GM19463 (cell line): ENCODE measurements around the gene CRX.
"Not testable (repeated sequence)": the region's sequence is repeated elsewhere in the genome, so short reads cannot be mapped to it uniquely, and the experiment has no call there.

Source experiments
- ATAC-seq: cut with Tn5 transposase; IDR thresholded peaks from one replicate; pipeline ENCODE4 v1.9.1; 2021; ENCODE audit warnings: mild to moderate bottlenecking, moderate library complexity; ENCODE audit not compliant: unreplicated experiment

CRX gene

DNA sequence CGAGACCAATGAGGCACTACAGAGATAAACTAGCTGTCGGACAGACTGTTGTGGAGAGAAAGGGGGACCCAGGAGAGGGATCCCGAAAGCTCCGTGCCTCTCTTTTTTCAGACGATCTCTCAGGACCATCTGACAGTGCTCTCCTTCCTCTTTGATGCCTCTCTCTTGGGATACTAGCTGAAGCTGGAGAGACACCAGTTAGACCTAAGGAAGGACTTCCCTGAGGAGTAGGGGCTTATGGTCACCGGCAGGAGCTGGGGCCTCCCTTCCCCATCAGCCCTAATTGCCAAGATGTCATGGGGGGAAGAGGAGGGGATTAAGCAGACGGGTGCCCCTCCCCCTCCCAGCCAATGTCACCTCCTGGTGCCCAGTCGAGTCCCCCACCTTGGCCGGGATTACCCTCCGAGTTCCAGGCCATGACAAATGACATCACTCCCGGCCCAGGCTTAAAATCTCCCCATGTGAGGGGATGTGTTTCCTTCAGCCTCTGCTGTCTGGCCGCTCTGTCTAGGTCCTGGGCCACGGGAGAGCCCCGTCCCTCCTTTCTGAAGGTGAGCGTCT, at the start of gene CRX:
CRX (plus strand) TSS at position 478 of the 561 bp plus-strand sequence. CDS start 12,507 bp downstream, outside the sequence.
- no peak for ATAC-seq

- ATAC-seq, result no peak
Measured at GRCh38 chr19:47776568-47776967, 45.2 kb upstream of the CRX start.

- not testable (repeated sequence) for ATAC-seq
Measured at GRCh38 chr19:47777245-47778048, 44.3 kb upstream of the CRX start.

DNA sequence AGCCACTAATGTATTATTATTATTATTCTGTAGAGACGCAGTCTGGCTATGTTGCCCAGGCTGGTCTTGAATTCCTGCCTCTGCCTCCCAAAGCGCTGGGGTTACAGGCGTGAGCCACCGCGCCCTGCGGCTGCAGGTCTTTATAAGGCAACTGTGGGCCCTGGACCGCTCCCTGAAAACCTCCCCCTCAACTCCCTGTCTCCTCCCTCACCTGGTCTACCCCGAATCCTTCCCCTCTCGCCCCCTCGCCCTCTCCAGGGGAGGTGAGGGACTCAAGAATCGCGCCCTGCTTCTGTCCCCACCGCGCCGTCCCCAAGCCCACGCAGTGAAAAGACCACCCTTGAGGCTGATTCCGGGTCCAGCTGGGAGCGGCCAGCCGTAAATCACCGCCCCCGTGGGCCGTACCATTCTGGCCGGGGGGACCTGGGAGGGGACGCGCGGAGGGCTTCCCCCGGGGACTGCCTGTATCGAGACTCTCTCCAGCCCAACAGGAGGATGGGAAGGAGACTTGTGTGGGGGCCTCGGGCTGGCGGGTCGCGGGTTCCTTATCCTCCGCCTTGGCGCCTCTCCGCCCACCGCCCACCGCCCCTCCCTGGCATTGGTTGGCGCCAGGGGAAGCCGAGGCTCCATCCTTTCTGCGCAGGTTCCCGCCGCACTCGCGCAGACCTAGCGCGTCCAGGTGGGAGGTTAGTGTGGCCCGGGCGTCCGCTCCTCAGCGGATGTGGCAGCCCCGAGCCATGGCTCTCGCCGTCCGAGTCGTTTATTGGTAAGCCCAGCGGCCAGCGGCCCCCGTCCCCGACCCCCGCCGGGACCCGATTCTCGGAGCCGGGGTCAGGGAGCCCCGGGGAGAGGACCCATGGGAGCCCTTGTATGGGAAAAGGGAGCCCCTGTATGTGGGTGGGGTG, 43.4 kb upstream of the CRX start, which contains the start of gene SELENOW:
SELENOW (plus strand) TSS at position 655 of the 905 bp plus-strand sequence; CDS start at position 738, 83 bp downstream.
- ATAC-seq, result peak; percentile 78

DNA sequence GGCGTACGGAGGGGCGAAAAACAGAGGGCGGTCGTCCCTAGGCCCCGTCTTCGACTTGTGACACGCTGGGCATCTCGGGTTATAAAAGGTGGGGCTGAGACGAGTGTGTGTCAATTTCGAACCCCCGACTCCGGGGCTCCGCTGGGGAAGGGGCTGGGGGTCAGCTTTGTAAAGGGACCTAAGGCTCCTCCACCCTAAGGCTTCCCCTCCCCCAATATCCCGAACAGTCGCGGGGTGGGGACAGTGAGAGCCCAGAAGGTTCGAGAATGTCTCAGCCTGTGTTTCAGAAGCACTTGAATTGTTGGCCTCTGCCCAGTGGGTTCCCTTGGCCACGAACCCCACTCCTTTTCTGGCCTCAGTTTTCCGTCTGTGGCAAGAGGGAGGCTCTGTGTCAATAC, 42.8 kb upstream of the CRX start:
- ATAC-seq, result no peak

DNA sequence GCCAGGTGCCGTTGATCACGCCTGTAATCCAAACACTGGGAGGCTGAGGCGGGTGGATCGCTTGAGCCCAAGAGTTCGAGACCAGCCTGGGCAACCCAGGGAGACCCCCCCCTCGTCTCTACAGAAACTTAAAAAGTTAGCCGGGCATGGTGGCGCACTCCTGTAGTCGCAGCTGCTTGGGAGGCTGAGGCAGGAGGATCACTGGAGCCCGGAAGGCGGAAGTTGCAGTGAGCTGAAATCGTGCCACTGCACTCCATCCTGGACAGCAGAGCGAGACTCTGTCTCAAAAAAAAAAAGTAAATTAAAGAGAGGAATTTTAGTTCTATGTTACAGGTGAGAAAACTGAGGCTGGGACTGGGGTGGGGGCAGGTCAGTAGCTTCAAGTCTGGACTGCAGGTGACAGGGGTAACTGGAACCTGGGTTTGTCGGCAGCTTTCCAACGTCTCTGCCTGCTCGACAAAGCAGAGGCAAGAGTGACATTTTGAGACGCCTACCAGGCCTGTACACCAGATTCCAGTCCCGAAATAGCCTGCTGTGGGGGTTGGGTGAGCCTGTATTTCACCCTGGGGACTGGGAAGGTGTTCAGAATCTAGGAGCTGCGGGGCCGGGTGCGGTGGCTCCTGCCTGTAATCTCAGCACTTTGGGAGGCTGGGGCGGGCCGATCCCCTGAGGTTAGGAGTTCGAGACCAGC, 42.1 kb upstream of the CRX start:
- no peak for ATAC-seq

DNA sequence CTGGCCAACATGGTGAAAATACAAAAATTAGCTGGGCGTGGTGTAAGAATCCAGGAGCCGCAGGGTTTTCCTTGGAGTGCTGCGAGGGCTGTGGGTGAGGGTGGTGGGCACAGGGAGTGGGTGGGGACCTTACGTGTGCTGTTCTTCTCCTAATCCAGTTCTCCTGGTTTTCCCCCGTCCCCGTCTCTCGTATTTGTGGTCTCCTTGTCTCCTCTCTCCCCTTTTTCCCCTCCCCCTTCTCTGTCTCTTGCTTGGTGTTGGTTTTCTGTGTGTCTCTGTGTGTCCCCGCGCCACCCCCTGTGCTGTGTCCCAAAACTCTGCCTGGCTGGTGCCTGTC, 41.6 kb upstream of the CRX start:
- ATAC-seq, result no peak

DNA sequence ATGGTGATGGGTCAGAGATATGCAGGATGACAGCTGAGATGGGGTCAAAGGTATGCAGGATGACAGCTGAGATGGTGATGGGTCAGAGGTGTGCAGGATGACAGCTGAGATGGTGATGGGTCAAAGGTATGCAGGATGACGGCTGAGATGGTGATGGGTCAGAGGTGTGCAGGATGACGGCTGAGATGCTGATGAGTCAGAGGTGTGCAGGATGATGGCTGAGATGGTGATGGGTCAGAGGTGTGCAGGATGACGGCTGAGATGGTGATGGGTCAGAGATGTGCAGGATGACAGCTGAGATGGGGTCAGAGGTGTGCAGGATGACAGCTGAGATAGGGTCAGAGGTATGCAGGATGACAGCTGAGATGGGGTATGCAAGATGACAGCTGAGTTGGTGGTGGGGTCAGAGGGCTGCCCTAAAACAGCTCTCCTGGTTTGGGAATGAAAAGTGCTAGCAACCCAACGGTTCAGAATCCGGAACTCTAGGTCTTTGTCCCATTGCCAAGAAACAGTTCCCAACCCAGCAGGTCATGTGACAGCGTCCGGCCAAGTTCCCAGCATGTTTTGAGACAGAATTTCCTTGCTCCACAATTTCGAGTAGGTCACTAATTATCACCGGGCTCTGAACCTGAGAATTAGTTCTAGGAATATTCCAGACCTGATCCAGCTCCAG, 40.0 kb upstream of the CRX start:
- no peak for ATAC-seq

DNA sequence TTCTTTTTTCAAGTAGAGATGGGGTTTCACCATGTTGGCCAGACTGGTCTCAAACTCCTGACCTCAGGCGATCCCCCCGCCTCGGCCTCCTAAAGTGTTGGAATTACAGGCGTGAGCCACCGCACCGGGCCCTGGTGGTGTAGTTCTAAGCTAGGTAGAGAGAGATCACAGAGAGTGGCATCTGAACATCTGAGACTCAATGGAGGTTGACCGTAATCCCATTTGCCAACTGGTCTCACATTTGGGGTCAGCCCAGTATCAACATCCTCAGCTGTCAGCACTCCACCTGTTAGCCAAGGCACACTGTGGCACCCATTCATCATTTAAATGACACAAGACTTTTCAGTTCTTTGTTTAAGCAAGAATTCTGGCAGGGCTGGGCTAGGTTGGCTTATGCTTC, 35.2 kb upstream of the CRX start:
- ATAC-seq, result no peak

- not testable (repeated sequence) for ATAC-seq
Measured at GRCh38 chr19:47787307-47787706, 34.4 kb upstream of the CRX start.

- ATAC-seq, result not testable (repeated sequence)
Measured at GRCh38 chr19:47789811-47790210, 31.9 kb upstream of the CRX start.

- no peak for ATAC-seq
Measured at GRCh38 chr19:47790398-47790814, 31.3 kb upstream of the CRX start.

- no peak for ATAC-seq
Measured at GRCh38 chr19:47792616-47793015, 29.1 kb upstream of the CRX start.

GRCh38 chr19:47794526-47794925, 27.2 kb upstream of the CRX start:
- ATAC-seq, result no peak

GRCh38 chr19:47796785-47797184, 25.0 kb upstream of the CRX start:
- no peak for ATAC-seq

DNA sequence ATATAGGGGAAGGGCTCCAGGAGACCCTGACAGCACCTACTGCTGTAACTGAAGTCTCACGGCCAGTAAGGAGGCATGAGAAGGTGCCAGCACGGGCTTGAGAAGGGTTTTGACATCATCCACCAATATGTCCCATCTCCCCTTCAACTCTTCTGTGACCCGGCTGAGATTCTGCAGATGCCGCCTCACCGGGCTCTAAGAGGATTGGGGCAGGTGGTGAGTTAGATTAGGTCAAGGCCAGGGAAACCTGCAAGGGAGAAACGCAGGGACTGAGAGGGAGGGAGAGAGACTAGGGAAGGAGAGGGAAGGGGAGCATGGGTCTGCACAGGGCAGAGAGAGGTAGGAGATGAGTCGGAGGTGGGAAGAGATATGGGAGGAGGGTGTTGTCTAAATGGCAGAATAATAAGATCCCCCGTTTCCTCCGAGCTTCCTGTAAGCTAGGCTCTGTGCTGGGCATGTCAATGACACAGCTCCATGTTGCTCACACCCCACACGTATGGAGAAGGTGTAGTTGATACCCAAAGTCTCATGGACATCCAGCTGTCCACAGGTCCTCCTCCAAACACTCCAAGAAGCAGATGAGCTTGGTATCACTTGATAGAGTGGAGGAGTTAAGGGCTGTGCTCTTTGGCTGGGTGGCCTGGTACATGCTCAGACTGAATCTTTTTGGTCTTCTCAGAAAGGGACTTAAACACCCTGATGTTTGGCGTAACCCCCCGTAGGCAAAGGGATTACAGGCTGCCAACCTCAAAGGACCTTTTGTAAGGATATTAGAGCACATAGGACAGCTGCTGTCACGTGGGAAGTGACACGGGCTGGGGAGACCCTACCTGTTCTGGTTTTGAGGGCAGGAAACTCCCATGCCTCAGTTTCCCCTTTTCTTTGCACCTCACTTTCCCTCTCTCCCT, 23.5 kb upstream of the CRX start:
- no peak for ATAC-seq

- no peak for ATAC-seq
Measured at GRCh38 chr19:47798904-47799266, 22.9 kb upstream of the CRX start.

GRCh38 chr19:47801270-47801669, 20.5 kb upstream of the CRX start:
- no peak for ATAC-seq

- no peak for ATAC-seq
Measured at GRCh38 chr19:47802521-47803043, 19.2 kb upstream of the CRX start.
